ENCODE results near the gene SLC38A10.

The SLC38A10 gene

GRCh38 chr17:81330884-81331245 is 35.8 kb upstream of the SLC38A10 start:
- no peak for DNase-seq (ENCODE audit: low read depth)

- DNase-seq (ENCODE audit: low read depth) = no peak
Measured at GRCh38 chr17:81329927-81330883, 35.1 kb upstream of the SLC38A10 start.

GRCh38 chr17:81328978-81329926 is 34.1 kb upstream of the SLC38A10 start:
- DNase-seq (ENCODE audit: low read depth) = no peak

DNA sequence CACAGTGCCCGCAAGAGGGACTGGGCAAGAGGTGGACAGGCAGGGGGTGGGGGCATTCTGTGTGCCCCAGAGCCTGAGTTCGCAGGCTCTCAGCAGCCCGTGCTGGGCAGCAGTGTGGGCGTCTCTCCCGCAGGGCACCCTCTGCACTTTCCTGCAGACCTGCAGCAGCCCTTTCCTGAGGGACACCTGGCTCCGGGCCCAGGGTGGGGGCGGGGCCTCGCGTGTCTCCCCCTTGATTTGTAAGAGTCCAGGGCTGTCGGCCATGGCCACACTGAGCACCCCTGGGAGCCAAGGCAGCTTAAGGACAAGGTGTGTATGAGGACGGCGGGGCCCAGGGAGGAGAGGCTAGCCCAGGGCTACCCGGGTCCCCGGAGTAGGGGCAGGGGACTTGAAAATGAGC is 33.4 kb upstream of the SLC38A10 start:
- no peak for DNase-seq (ENCODE audit: low read depth)

DNA sequence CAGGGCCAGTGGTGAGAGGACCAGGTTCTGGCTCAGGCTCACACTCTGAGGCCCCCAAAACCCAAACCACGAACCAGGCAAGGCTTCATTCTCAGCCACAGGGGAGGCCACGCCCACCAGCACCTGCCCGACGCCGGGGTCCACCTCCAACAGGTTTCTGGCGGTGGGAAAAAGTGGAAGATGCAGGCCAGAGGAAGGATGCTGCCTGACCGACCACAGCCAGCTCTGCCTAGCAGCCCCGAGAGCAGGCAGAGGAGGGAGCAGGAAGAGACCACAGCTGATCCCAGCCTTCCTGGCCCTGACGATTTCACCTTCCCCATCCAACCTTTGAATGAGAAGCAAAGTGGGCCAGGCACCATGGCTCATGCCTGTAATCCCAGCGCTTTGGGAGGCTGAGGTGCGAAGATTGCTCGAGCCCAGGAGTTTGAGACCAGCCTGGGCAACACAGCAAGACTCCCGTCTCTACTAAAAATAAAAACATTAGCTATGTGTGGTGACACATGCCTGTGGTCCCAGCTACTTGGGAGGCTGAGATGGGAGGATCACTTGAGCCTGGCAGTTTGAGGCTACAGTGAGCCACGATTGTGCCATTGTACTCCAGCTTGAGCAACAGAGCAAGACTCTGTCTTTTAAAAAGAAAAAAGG is 30.7 kb upstream of the SLC38A10 start:
- no peak for DNase-seq (ENCODE audit: low read depth)

- DNase-seq (ENCODE audit: low read depth) = no peak
Measured at GRCh38 chr17:81324851-81325713, 30.0 kb upstream of the SLC38A10 start.

DNA sequence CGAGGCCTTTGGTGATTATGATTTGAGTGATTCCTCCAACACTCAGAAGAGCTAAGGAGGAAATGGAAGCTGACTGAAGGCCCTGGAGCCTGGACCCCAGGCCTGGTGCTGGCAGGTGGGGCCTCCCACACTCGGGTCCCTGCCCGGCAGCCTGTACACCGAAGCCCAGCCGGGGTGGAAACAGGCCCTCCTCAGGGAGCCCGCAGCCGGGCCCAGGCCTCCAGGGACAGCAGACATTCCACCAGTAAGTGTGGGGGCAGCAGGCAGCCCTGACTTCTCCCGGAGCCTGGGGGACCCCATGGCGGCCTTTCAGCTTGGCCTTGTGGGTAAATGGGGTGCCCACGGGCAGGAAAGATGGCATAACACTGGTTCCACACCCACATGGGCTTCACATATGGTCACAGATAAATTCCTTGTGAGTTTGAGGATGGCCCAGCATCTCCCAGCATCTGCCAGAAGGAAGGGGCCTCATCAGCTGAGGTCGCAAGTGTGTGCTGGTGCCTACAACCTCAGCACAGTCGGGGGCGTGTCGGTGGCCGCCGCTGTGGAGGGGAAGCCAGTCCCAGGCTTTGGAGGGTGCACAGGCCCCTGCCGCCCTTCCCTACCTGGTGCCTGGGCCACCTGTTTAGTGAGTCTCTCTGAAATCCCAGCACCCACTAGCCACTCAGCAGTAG is 29.2 kb upstream of the SLC38A10 start:
- no peak for DNase-seq (ENCODE audit: low read depth)

GRCh38 chr17:81323411-81323868 is 28.3 kb upstream of the SLC38A10 start:
- DNase-seq (ENCODE audit: low read depth) = no peak

DNA sequence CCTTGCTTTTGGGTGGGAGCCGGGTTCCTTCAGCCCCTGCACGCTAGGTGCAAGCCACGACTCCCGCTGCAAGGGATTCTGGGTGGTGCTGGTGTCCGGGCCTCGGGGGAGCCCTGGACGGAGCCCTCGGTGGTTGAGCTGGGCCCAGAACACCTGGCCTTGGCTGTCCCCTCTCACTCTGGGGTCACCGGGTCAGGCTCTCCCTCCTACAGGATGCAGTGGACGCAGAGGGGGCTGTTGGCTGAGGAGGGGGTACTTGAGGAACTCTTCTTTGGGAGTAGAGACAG is 27.9 kb upstream of the SLC38A10 start:
- DNase-seq (ENCODE audit: low read depth) = no peak

DNA sequence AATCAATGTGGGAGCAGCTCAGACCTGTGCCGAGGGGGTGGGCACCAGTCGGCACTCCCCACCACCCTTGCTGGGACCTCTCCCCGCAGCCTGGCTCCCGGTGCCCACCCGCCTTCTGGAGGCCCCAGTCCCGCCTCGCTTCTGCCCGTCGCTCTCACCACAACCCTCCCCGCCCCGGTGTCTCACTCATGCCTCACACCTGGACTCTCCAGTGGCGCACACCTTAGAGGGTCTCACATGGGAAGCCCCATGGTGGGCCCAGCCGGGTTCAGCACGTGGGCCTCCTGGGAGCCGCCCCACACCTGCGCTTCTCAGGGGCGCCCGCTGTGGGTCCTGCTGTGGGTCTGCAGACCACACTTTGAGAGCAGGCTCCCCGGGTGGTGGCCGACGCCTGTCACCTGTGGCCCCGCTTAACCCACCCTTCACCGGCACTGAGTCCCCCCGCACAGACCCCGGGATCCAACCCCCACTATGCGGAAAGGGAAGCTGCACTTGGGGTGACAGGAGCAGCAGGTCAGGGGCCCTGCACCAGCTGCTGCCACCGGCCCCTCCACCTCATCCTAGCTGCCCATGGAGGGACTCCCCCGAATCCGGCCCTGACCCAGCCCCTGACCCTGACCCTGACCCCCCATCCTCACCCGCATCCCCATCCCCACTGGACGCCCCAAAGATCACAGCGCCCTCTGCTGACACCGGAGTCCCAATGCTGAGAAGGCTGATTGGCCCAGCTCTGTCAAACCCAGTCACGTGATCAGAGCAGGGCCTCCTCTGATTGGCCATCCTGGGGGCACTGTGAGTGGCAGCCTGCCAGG is 27.4 kb upstream of the SLC38A10 start:
- peak; percentile 16 for DNase-seq (ENCODE audit: low read depth)

GRCh38 chr17:81317961-81318605 is 23.0 kb upstream of the SLC38A10 start:
- DNase-seq (ENCODE audit: low read depth) = no peak

- no peak for DNase-seq (ENCODE audit: low read depth)
Measured at GRCh38 chr17:81317530-81317821, 22.4 kb upstream of the SLC38A10 start.

GRCh38 chr17:81315885-81316391 is 20.8 kb upstream of the SLC38A10 start:
- DNase-seq (ENCODE audit: low read depth) = no peak

GRCh38 chr17:81315129-81315884 is 20.2 kb upstream of the SLC38A10 start:
- DNase-seq (ENCODE audit: low read depth) = no peak

GRCh38 chr17:81314398-81315081 is 19.4 kb upstream of the SLC38A10 start:
- no peak for DNase-seq (ENCODE audit: low read depth)

GRCh38 chr17:81313776-81314397 is 18.8 kb upstream of the SLC38A10 start:
- no peak for DNase-seq (ENCODE audit: low read depth)

GRCh38 chr17:81312624-81313325 is 17.7 kb upstream of the SLC38A10 start:
- DNase-seq (ENCODE audit: low read depth) = no peak

All from T-helper 22 cell (primary cell).